ENCODE results near the gene SLC2A13.

DNA sequence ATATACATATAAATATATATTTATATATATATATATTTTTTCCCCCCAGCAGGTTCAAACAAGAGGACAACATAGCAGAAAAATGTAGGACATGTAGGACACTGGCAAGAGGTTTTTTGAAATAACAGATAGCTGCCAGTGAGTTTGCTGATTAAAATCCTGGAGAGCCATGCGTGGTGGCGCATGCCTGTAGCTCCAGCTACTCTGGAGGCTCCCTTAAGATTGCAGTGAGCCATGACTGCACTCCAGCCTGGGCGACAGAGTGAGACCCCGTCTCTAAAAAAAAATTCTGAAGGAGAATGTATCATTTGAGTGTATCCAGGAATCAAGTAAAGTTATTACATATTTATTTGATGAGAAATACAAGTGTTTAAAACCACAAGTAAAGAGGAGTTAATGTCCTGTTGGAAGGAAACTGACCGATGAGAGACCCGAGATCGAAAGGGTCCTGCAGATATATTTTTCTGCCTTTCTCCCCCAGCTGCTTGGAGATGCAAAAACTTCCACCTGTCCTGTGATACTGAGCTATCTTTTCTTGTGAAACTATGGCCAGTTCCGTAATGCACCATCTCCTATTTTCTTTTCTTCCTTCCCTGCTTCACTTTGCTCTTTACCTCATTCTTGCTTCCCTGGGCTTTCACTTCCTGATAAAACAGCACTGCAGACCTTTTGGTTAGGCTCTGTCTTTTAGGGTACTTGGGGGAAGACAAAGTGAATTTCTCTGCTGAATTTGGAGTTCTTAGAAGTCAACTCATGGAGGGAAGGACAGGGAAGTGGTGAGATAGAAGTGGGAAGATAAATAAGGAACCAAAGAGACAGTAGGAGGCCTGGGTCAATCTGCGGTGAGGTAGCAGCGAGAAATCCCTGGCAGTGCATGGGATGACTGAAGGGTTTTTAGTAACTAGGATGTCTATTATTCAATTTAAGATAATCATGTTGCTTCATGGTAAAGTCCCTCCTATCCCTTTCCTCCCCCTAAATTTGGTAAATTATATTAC, 41.2 kb upstream of the SLC2A13 start:
- TF ChIP-seq, protein P1, sequence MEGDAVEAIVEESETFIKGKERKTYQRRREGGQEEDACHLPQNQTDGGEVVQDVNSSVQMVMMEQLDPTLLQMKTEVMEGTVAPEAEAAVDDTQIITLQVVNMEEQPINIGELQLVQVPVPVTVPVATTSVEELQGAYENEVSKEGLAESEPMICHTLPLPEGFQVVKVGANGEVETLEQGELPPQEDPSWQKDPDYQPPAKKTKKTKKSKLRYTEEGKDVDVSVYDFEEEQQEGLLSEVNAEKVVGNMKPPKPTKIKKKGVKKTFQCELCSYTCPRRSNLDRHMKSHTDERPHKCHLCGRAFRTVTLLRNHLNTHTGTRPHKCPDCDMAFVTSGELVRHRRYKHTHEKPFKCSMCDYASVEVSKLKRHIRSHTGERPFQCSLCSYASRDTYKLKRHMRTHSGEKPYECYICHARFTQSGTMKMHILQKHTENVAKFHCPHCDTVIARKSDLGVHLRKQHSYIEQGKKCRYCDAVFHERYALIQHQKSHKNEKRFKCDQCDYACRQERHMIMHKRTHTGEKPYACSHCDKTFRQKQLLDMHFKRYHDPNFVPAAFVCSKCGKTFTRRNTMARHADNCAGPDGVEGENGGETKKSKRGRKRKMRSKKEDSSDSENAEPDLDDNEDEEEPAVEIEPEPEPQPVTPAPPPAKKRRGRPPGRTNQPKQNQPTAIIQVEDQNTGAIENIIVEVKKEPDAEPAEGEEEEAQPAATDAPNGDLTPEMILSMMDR (conservative IDR thresholded peaks at IDR 0.05 in 1 of 2, IDR thresholded peaks at IDR 0.05 in 1 of 2; ENCODE audit: extremely low read depth in 1 of 2, insufficient read depth in 1 of 2, low read depth in 1 of 2, low read length in 2 of 2): no peak
- TF ChIP-seq EZH2 (IDR thresholded peaks at IDR 0.05; ENCODE audit: borderline replicate concordance, low read length): no peak

All from mammary epithelial cell (primary cell).